IPS-18a (cell line): Measurements from ENCODE around the gene EXOC6.
A peak's percentile ranks its signal among the peaks of the same experiment; 100 is the strongest.
"Not testable (repeated sequence)": the region's sequence is repeated elsewhere in the genome, so short reads cannot be mapped to it uniquely, and the experiment has no call there.

Source experiments
- H3K27ac ChIP-seq: one replicate; pipeline ENCODE4 v1.5.1; 2013; ENCODE audit warnings: low read length
- H3K27me3 ChIP-seq: one replicate; pipeline ENCODE4 v1.6.1; 2013; ENCODE audit warnings: mild to moderate bottlenecking, low read length; ENCODE audit not compliant: control insufficient read depth, insufficient read depth
- H3K36me3 ChIP-seq: one replicate; pipeline ENCODE4 v1.6.1; 2013; ENCODE audit warnings: low read depth, low read length; ENCODE audit not compliant: control insufficient read depth
- H3K4me1 ChIP-seq: one replicate; pipeline ENCODE4 v1.6.1; 2013; ENCODE audit warnings: low read depth, low read length; ENCODE audit not compliant: control insufficient read depth
- H3K4me3 ChIP-seq: one replicate; pipeline ENCODE4 v1.5.1; 2013; ENCODE audit warnings: low read length
- H3K9ac ChIP-seq: one replicate; pipeline ENCODE4 v1.6.1; 2013; ENCODE audit warnings: mild to moderate bottlenecking, low read length, moderate library complexity
- H3K9me3 ChIP-seq: one replicate; pipeline ENCODE4 v1.6.1; 2013; ENCODE audit warnings: low read depth, low read length; ENCODE audit not compliant: control insufficient read depth

Gene EXOC6

GRCh38 chr10:92891885-92892690, 43.8 kb downstream of the EXOC6 start:
- Histone ChIP-seq H3K9ac (no peak overlapping the region), H3K4me1 (peaks cover 36% of the 10 kb centered on the region), H3K36me3 (no peaks in the 10 kb centered on the region), H3K9me3 (no peaks in the 10 kb centered on the region), H3K4me3 (no peak overlapping the region), H3K27me3 (no peaks in the 10 kb centered on the region), H3K27ac (no peak overlapping the region)

- H3K4me3 ChIP-seq: no peak overlapping the region
- no peaks in the 10 kb centered on the region for H3K36me3 ChIP-seq
- H3K9me3 ChIP-seq: no peaks in the 10 kb centered on the region
- no peak overlapping the region for H3K27ac ChIP-seq
- no peaks in the 10 kb centered on the region for H3K27me3 ChIP-seq
- no peak overlapping the region for H3K9ac ChIP-seq
- peaks cover 36% of the 10 kb centered on the region for H3K4me1 ChIP-seq
These were observed 44.4 kb downstream of the EXOC6 start for GRCh38 chr10:92892691-92893054.

GRCh38 chr10:92894081-92894655, 45.8 kb downstream of the EXOC6 start:
- Histone ChIP-seq H3K4me1 (peaks cover 38% of the 10 kb centered on the region), H3K36me3 (no peaks in the 10 kb centered on the region), H3K27me3 (no peaks in the 10 kb centered on the region), H3K27ac (no peak overlapping the region), H3K9me3 (no peaks in the 10 kb centered on the region), H3K9ac (no peak overlapping the region), H3K4me3 (peak overlapping the region; percentile 35)

- Histone ChIP-seq H3K27ac (no peak overlapping the region), H3K36me3 (no peaks in the 10 kb centered on the region), H3K4me1 (peaks cover 31% of the 10 kb centered on the region), H3K9me3 (no peaks in the 10 kb centered on the region), H3K9ac (no peak overlapping the region), H3K27me3 (no peaks in the 10 kb centered on the region), H3K4me3 (no peak overlapping the region)
These were observed 49.6 kb downstream of the EXOC6 start for GRCh38 chr10:92897916-92898315.

GRCh38 chr10:92901819-92902251, 53.5 kb downstream of the EXOC6 start:
- no peak overlapping the region for H3K4me3 ChIP-seq
- no peaks in the 10 kb centered on the region for H3K36me3 ChIP-seq
- H3K9ac ChIP-seq: no peak overlapping the region
- H3K4me1 ChIP-seq: peaks cover 6% of the 10 kb centered on the region
- no peaks in the 10 kb centered on the region for H3K27me3 ChIP-seq
- H3K27ac ChIP-seq: no peak overlapping the region
- no peaks in the 10 kb centered on the region for H3K9me3 ChIP-seq

GRCh38 chr10:92903633-92904032, 55.3 kb downstream of the EXOC6 start:
- Histone ChIP-seq H3K36me3 (no peaks in the 10 kb centered on the region), H3K4me1 (peaks cover 6% of the 10 kb centered on the region), H3K27ac (no peak overlapping the region), H3K4me3 (no peak overlapping the region), H3K9ac (no peak overlapping the region), H3K9me3 (no peaks in the 10 kb centered on the region), H3K27me3 (no peaks in the 10 kb centered on the region)

- H3K9me3 ChIP-seq: no peaks in the 10 kb centered on the region
- no peaks in the 10 kb centered on the region for H3K27me3 ChIP-seq
- H3K36me3 ChIP-seq: no peaks in the 10 kb centered on the region
- no peak overlapping the region for H3K27ac ChIP-seq
- no peak overlapping the region for H3K4me3 ChIP-seq
- H3K4me1 ChIP-seq: no peaks in the 10 kb centered on the region
- no peak overlapping the region for H3K9ac ChIP-seq
These were observed 59.0 kb downstream of the EXOC6 start for GRCh38 chr10:92907280-92907679.

GRCh38 chr10:92912631-92913030, 64.3 kb downstream of the EXOC6 start:
- H3K4me1 ChIP-seq: peaks cover 18% of the 10 kb centered on the region
- not testable (repeated sequence) for H3K9me3 ChIP-seq, H3K27me3 ChIP-seq, H3K9ac ChIP-seq, H3K27ac ChIP-seq, H3K4me3 ChIP-seq, H3K36me3 ChIP-seq

- no peak overlapping the region for H3K4me3 ChIP-seq
- peaks cover 18% of the 10 kb centered on the region for H3K4me1 ChIP-seq
- no peak overlapping the region for H3K9ac ChIP-seq
- no peaks in the 10 kb centered on the region for H3K27me3 ChIP-seq
- H3K27ac ChIP-seq: no peak overlapping the region
- H3K9me3 ChIP-seq: no peaks in the 10 kb centered on the region
- H3K36me3 ChIP-seq: no peaks in the 10 kb centered on the region
These were observed 65.7 kb downstream of the EXOC6 start for GRCh38 chr10:92913973-92914372.

- no peak overlapping the region for H3K4me3 ChIP-seq
- no peak overlapping the region for H3K9ac ChIP-seq
- H3K9me3 ChIP-seq: no peaks in the 10 kb centered on the region
- H3K27ac ChIP-seq: no peak overlapping the region
- H3K36me3 ChIP-seq: no peaks in the 10 kb centered on the region
- H3K27me3 ChIP-seq: no peaks in the 10 kb centered on the region
- H3K4me1 ChIP-seq: peaks cover 18% of the 10 kb centered on the region
These were observed 66.4 kb downstream of the EXOC6 start for GRCh38 chr10:92914478-92915325.

- Histone ChIP-seq H3K9me3 (no peaks in the 10 kb centered on the region), H3K36me3 (no peaks in the 10 kb centered on the region), H3K4me1 (peaks cover 18% of the 10 kb centered on the region), H3K27ac (no peak overlapping the region), H3K4me3 (no peak overlapping the region), H3K27me3 (no peaks in the 10 kb centered on the region), H3K9ac (no peak overlapping the region)
These were observed 67.6 kb downstream of the EXOC6 start for GRCh38 chr10:92915892-92916291.
